ENCODE measurements around the gene MYH1.
"Not testable (repeated sequence)": the region's sequence is repeated elsewhere in the genome, so short reads cannot be mapped to it uniquely, and the experiment has no call there.

MYH1 gene

DNA sequence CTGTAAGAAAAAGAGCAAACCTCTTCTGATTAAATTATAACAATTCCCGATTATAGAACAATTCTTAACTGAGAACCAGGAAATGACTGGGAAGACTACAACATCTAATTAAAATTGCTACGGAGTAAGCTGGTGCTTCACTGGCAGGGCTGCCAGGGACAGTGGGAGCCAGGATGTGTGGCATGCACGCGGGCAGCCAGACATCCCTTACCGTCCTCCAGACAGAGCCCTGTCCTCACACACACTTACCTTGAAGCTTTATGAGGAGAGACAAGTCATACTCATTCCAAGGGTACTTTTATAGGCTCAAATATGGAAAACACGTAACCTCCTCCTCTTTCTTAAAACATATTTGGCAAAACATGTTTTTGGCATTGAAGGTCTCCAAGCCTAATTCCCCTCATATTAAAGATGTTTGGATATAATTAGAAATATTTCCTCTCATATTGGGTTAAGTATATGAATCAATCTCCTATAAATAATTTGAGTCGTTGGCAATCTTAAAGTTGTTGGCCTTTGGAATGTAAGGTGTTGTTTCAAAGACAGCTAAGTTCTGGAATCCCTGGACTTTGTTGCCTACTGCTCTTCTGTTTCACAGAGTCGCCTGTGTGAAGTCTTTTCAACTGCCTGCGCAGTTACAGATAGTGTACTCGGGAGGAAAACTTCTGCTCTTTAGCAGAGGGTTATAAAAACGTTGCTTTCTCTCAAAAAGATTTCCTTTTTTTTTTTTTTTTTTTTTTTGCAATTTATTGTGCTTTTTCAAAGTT, at the start of gene MYH1:
MYH1 (minus strand) TSS at position 272 of the 767 bp plus-strand sequence. CDS start 1,900 bp downstream, outside the sequence.
- no peak for DNase-seq

DNA sequence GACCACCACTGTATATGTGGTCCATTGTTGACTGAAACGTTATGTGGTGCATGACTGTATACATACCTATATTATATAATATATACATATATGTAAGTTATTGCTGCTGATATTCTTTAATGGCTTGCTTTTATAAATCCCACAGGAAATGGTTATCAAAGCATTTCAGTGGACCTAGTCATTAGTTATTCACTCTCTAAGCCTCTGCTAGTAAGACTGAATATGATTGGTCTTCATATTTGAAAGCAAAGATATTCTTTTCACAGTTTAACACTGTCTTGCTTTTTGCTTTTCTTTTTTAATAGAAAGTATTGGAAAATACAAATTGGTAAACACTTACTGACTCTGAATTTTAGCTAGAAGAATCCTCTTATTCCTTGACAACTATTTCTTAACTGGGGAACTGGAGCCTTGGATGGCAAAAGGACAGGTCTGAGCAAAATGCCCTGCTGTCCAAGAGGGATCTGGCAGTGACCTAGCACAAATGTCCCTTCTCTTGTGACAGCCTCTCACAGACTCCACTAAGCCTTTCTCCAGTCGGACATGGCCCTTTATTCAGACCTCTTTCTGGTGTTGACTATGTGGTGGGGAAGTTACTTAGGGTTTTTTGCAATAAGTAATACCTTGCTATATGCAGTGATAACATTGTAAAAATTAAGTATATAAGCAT, 45.8 kb upstream of the MYH1 start:
- no peak for DNase-seq

DNA sequence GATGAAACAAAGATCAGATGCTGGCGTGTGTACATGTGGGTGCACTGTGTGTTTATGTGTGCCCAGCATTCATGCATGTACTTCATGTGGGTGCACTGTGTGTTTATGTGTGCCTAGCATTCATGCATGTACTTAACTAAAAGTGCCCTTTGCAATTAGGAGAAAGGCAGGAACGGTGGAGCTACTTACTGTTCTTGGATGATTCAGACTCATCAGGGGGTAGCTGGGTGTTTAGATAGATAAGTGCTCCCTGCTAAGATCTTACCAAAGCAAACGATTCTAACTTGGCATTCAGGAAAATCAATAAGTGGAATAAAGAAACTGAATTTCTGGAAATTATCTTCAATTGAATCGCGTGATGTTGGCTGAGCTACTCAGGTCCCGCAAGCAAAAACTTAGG, 39.7 kb upstream of the MYH1 start:
- no peak for DNase-seq

DNA sequence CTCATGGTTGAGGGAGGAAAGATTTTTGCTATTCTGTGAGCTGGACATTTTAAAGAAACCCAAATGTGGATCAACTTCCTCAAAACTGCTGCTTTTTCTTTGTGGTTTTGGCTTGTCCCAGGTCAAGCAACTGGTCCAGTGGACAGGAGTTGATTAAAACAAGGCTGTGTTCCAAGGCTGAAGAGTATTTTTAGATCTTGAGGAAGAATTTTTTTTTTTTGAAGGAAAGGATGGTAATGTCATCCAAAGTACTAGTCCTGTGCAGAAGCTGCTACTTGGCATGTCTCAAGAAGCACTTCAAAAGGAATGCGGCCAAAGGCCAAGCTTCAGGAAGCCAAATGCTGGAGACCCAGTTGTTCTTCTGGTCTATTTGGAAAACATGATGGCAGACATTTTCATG, 39.1 kb upstream of the MYH1 start:
- DNase-seq = no peak

DNA sequence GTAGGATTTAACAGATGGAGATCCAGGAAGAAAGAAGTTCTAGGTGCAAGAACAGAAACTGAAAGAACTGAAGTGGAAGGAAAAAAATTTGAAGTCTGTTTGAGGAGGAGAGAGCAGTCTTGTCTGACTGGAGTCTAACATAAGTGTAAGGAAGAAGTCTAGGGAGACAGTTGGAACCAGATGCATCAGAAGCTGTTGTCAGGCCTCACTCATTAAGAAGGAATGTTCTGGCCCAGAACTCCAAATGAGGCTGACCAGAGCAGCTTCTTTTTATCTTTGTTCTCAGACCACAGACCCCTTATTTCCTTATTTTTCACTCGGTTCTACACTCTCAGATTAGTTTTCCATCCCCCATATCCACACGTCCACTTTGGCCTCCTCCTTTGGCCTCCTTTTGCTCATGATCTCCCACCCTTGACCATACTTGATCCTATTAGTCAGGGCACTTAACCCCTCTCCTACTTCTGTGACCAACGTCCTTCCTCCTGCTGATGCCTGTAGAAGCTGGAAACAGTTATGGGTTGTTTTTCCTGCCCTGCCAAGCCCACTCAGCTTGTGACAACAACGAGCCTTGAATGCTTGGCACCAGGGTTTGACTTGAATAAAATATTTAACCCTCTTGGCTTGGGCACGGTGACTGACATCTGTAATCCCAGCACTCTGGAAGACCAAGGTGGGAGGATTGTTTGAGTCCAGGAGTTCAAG, 38.1 kb upstream of the MYH1 start:
- no peak for DNase-seq

DNA sequence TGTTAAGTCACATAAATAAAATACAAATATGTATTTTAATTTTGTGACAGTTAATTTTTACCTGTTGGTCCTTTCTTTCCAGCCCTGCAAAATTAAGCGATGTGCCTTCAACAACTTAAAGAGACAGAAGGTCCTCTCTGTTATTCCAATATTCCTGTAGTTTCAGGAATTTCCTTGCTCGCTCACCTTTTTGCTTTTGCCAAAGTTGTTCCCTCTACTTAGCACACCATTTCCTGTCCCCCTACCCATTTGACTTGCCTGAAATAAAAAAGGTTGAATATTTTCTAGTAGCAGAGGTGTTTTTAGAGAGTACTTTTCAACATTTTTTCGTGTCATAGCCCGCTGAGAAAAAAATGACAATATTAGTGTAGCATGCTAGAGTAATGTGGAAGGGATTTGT, 31.7 kb upstream of the MYH1 start:
- no peak for DNase-seq

DNA sequence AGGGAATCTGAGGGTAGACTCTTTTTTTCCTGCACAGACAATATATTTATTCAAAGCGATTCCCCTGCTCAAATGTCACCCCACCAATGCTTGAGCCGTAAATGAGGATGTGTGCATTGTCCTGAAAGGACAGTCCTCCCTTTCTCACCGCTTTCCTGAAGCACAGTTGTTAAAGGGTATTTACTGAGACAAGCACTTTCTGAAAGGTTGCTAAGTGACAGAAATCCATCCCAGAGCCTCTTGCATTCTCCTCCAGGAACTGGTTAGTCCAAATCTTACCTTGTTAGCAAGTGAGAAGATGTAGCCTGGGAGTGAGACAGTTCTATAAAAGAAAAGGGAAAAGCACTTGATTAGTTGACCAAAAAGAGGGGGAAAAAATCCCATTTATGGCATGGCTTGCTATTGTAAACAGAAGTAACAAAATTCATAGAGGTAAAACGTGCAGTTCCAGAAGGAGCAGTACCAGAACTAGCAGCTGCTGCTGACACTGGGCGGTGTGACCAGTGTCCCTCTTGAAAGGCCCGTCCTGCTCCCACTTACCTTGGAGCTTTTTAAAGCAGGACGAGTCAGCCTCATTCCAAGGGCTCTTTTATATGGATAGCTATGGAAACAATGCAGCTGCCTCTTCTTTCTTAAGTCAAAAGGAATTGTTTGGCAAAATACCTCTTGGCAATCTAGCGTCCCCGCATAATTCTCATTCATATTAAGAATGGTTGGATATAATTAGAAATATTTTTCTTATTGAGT, 30.9 kb upstream of the MYH1 start, which contains the start of gene MYH2:
MYH2 (minus strand) TSS at position 563 of the 747 bp plus-strand sequence. CDS start 1,738 bp downstream, outside the sequence.
- DNase-seq = no peak

DNA sequence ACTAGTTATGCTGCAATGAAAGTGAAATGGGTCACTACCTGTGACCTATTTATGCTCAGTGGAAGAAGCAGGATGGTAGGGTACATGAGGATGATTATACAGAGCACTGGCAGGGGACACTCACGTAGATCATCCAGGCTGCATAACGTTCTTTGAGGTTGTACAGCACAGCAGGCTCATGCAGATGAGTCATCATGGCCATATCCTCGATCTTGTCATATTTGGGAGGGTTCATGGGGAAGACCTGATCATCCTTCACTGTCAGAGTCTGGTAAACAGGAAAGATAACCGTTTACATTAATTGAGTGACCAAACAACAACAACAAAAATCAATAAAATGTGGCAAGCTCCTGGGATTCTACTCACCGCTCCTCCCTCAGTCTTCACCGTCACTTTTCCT, 29.0 kb upstream of the MYH1 start:
- DNase-seq = no peak

DNA sequence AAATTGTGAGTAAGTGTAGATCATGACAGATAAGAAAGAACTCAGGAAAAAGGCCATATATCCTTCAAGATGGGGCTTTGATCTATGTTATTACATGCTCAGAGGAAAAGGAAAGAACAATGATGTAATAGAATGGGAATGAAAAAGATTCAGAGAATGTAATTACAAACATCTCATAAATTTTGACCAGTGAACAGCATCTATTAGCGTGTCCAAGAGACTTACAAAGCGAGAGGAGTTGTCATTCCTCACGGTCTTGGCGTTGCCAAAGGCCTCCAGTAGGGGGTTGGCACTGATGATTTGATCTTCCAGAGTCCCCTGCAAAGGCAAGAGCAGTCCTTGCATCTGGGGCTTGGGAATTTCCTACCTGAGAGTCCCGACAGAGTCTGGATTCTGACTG, 25.1 kb upstream of the MYH1 start:
- DNase-seq = not testable (repeated sequence)

DNA sequence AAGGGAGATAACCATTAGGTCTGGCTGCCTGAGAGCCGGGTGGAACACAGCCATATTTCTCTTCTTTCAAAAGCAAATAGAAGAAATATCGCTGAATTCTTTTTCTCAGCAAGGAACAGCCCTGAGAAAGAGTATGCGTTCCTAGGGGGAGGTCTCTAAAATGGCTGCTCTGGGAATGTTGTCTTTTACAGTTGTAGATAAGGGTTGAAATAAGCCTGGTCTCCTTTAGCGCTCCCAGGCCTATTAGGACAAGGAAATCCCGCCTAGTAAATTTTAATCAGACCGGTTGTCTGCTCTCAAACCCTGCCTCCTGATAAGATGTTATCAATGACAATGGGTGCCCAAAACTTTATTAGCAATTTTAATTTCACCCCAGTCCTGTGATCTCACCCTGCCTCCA, 22.8 kb upstream of the MYH1 start:
- not testable (repeated sequence) for DNase-seq

DNA sequence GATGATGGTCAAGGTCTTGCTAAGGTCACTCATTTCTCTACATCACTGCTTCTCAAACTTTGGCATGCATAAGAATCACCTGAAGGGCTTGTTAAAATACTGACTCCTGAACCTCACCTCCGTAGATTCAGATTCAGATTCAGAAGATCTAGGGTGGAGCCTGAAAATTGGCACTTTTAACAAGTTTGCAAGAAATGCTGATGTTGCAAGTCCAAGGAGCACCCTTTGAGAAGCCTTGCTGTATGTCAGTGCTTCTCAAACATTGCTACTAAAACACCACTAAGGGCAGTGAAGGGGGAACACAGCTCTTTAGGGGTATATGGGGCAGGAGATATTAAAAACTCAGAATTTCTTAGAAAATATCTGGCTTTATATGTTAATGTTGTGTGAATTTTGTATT, 13.7 kb upstream of the MYH1 start:
- no peak for DNase-seq

DNA sequence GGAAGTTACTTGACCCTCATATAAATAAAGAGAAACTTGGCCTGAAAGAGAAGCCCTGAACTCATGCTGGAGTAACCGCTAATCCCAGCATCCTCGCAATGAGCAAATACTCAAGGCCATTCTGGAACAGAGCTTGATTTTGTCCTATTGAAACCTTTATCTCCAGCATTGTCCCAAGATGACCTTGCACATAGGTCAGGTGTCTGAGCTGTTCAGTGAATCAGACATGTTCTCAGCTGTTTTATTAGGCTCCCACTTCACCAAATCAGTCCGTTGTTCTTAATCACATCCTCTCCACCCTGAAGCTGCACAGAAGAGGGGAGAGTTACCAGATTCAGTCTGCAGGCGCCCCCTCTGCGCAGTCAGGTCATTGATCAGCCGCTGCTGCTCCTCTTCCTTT, 9.1 kb upstream of the MYH1 start:
- no peak for DNase-seq

DNA sequence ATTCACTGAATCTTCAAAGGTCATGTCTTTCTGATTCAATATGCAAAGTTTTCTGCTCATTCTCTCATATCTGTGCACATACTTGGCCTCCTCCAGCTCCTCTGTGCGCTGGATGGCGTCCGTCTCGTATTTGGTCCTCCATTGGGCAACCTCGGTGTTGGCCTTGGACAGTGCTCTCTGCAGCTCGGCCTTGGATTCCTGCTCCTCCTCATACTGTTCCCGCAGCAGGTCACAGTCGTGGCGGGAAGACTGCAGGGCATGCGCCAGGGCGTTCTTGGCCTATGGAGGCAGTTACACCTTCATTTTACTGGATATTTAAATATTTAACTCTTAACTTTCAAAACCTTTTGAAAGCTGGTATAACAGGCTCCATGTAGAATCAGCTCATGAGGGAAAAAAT, 8.2 kb upstream of the MYH1 start:
- DNase-seq = no peak

DNA sequence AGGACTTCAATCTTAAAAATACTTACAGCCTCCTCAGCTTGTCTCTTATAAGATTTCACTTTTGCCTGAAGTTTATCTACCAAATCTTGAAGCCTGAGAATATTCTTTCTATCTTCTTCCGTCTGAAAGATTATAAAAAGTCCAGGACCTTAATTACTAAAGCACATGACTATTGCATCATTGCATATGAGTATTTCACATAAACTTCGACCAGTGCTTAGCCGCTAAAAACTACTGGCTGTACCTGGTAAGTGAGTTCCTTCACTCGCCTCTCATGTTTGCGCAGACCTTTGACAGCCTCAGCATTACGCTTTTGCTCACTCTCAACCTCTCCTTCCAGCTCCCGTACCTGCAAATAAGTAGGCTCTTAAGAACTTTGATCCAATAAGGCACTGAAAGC, 4.7 kb upstream of the MYH1 start:
- no peak for DNase-seq

DNA sequence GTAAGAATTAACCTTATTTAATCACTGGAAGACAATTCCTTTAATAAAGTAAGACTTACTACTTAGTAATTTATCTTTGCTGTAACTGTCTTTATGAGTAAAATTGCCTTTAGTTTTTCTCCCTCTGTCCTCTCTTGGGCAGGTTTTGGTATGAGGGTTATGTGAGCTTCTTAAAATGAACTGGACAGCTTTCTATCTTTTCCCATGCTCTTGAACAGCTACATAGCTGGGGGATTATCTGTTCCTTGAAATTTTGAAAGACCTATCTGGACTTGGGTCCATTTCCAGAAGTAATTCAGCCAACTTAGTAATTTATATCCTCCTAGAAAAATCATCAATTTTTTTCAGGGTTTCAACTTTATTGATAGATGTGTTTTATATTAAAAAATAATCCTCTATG, 3.6 kb upstream of the MYH1 start:
- DNase-seq = no peak

DNA sequence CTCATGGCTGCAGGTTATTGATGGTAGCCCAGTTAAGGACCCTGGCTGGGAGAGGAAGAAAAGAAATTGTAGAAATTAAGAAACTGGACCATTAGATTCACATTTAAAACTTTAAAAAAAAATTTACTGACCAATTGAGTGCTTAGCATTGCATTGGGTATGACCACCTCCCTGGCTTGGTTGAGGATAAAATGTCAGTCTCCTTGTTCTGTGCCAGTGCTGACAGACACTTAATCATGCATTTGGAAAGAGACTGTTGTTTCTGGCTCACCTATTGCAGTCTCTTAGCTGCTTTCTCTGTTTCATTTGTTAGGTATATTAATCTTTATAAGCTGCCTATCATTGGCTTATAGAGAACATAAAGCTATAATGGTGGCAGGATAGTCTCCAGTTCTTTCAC, 1.7 kb downstream of the MYH1 start:
- DNase-seq = no peak

DNA sequence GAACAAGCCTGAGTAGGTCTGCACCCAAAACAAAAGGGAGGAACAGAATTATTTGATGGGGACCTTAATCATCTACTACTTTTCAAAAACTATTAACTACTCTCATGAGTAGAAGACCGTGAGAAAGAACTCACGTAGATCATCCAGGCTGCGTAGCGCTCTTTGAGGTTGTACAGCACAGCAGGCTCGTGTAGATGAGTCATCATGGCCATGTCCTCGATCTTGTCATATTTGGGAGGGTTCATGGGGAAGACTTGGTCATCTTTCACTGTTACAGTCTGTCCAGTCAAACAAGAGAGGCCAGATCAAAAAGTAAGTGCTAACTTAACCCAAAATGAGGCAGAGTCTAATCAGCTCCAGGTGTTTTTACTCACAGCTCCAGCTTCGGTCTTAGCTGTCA, 2.3 kb downstream of the MYH1 start:
- no peak for DNase-seq

DNA sequence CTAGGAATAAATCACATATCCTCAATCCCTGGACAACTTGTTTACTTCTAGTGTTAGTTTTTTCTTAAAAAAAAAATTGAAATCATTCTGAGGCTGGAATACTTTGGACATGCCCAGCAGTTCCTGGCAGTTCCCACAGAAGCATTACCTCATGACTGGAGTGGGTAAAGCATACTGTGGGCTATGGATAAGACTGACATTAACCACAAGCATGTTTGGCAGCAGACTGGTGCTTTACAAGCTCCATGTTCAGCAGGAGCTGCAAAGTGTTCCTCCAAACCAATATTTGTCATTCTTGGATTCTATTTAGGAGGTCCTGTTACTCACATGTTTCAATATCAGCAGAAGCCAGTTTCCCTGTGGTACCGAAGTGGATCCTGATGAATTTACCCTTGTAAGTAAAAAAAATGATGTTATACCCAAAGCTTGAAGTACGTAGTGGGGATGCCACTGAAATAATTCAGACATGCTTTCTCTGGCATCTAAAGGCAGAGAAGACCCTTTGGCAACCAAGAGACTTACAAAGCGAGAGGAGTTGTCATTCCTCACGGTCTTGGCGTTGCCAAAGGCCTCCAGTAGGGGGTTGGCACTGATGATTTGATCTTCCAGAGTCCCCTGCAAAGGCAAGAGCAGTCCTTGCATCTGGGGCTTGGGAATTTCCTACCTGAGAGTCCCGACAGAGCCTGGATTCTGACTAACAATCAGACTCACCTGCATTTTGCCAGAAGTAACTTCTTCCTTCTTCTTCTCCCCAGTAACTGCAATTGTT, 4.9 kb downstream of the MYH1 start:
- no peak for DNase-seq

DNA sequence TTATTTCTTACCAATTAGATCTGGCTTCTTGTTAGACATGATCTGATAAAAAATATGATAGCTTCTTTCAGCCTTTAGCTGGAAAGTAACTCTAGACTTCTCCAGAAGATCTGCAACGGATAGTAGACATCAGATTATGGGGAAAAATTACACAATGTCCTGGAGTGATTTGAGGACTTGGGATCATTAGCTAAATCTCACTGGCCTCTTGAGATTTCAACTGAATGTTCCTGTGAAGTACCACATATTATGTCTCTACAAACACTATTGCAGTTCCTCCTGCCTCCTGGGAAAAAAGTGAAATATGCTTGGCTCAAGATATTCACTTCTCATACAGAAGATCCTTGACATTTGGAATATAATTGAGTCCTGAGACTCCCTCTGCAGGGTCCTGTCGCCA, 5.5 kb downstream of the MYH1 start:
- DNase-seq = no peak

DNA sequence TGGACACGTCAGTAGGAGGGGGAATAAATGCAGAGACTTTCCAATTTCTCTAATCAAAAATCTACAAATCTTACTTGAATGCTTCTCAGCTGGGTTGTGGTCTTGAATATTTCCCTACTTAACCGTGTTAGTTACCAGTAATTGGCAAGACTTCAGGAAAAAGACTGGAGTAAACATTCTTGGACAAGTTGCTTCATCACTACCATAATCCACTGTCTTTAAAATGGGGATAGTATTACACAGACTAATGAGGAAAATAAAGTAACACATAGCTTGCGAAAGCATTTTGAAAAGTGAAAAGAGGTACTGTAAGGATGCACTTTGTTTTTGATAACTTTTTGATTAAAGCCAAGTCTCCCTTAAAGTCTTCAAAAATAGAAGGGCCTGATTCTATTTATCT, 18.4 kb downstream of the MYH1 start:
- no peak for DNase-seq

DNA sequence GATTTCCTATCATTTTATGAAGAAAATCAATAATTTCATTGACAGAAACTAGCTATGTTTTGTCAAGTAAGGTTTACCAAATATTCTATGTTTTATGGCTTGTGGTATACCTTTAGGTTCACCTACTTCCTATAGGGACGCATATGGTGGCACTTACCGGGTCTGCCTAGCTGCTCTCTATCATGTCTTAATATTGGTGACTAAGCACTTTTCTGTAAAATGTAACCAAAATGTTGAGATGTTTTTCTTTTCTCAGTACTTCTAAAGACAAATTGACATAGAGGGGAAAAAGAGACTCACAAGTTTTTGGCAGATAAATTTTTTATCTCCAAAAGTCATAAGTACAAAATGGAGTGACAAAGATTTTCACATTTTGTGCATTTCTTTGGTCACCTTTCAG, 26.3 kb downstream of the MYH1 start:
- DNase-seq = no peak

DNA sequence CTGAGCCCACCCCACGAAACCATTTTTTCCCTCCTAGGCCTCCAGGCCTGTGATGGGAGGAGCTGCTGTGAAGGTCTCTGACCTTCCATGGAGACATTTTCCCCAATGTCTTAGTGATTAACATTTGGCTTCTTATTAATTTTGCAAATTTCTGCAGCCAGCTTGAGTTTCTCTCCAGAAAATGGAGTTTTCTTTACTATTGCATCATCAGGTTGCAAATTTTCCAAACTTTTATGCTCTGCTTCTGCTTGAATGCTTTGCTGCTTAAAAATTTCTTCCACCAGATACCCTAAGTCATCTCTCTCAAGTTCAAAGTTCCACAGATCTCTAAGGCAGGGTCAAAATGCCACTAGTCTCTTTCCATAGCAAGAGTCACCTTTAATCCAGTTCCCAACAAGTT, 36.1 kb downstream of the MYH1 start:
- DNase-seq = no peak

DNA sequence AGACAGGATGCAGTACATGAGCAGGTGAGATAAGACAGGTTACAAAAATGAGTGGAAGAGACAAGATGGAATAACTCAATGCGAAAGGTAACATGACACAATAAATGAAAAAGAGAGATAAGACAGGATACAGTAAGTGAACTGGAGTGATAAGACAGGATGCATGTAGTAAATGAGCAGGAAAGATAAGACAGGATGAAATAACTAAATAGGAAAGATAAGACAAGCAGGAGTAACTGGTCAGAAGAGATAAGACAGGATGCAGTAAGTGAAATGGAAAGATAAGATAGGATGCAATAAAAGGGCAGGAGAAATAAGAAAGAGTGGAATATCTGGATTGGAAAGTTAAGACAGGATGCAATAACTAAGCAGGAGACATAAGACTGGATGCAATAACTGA, 40.6 kb downstream of the MYH1 start:
- DNase-seq = no peak

Measured in NCI-H446 treated with DMSO at 0.1 percent for 48 hours (cell line).